ENCODE measurements around the gene DDI2.

GRCh38 chr1:15714406-15715136 is 97.3 kb downstream of the DDI2 start:
- TF ChIP-seq, protein P1, sequence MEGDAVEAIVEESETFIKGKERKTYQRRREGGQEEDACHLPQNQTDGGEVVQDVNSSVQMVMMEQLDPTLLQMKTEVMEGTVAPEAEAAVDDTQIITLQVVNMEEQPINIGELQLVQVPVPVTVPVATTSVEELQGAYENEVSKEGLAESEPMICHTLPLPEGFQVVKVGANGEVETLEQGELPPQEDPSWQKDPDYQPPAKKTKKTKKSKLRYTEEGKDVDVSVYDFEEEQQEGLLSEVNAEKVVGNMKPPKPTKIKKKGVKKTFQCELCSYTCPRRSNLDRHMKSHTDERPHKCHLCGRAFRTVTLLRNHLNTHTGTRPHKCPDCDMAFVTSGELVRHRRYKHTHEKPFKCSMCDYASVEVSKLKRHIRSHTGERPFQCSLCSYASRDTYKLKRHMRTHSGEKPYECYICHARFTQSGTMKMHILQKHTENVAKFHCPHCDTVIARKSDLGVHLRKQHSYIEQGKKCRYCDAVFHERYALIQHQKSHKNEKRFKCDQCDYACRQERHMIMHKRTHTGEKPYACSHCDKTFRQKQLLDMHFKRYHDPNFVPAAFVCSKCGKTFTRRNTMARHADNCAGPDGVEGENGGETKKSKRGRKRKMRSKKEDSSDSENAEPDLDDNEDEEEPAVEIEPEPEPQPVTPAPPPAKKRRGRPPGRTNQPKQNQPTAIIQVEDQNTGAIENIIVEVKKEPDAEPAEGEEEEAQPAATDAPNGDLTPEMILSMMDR (conservative IDR thresholded peaks at IDR 0.05): no peak
- no peak for TF ChIP-seq ZFX (IDR thresholded peaks at IDR 0.05)

Measured in C4-2B (cell line).